GM21825 (cell line): Measurements from ENCODE around the gene BRIP1.
"Not testable (repeated sequence)": the region's sequence is repeated elsewhere in the genome, so short reads cannot be mapped to it uniquely, and the experiment has no call there.

Experiments
- ATAC-seq: cut with Tn5 transposase; IDR thresholded peaks from one replicate; pipeline ENCODE4 v1.9.1; 2021; ENCODE audit warnings: mild to moderate bottlenecking, moderate library complexity; ENCODE audit not compliant: unreplicated experiment

Gene BRIP1

GRCh38 chr17:61673019-61673897, 190.1 kb downstream of the BRIP1 start:
- not testable (repeated sequence) for ATAC-seq

DNA sequence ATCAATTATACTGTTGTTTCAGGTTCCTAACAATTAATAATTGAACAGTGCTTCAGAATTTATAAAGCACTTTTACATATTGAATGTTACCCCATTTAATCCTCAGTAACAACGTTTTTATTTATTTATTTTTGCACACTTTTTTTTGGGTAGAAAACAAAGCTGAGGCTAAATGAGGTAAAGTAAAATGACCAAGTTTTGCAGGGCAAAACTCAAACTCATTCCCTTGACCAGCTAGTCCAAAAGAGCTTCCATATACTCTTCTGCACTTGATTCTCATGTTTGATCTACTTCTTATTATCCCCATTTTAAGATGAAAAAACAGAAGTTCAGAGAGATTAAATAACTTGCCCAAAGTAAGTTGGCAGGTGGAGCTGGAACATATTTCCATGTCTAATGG, 191.2 kb downstream of the BRIP1 start:
- ATAC-seq: no peak

- no peak for ATAC-seq
Measured at GRCh38 chr17:61670691-61671090, 192.6 kb downstream of the BRIP1 start.

DNA sequence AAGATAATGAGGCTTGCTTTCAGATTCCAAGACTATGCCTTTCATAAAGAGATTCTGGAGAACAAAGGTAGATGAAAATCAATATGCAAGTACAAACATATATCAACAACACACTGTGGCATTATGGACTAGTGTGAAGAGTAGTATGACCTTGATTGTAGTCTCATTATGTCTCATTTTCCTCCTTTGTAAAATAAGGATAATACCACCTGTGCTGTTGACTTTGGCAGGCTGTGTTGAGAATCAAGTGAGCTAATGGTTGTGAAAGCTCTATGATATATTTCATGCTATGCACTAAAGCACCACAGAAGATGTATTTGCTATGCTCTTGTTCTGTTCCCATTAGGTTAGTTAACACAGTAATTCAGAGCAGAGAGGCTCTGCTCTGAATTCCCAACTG, 193.8 kb downstream of the BRIP1 start:
- ATAC-seq: no peak

GRCh38 chr17:61668486-61668885, 194.8 kb downstream of the BRIP1 start:
- ATAC-seq: no peak

GRCh38 chr17:61666406-61667088, 196.8 kb downstream of the BRIP1 start:
- not testable (repeated sequence) for ATAC-seq

DNA sequence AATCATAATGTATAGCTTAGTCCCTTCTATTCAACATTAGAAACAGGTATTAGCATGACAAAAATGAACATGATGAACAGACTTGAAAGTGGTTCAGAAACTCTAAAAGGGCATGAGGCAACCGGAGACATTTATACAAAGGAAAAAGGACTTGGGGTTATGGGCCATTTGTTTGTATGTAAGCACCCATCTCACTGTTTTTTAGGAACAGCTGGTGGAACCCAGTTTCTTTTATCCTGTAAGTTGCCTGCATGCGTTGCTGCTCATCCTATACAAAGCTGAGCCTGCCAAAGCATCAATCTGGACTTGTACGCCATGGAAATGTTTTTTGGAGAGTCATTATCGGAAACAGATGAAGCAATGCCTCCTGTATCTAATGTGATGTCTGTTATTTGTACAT, 200.0 kb downstream of the BRIP1 start:
- no peak for ATAC-seq

- no peak for ATAC-seq
Measured at GRCh38 chr17:61662741-61663140, 200.6 kb downstream of the BRIP1 start.

GRCh38 chr17:61662186-61662585, 201.1 kb downstream of the BRIP1 start:
- ATAC-seq: no peak

DNA sequence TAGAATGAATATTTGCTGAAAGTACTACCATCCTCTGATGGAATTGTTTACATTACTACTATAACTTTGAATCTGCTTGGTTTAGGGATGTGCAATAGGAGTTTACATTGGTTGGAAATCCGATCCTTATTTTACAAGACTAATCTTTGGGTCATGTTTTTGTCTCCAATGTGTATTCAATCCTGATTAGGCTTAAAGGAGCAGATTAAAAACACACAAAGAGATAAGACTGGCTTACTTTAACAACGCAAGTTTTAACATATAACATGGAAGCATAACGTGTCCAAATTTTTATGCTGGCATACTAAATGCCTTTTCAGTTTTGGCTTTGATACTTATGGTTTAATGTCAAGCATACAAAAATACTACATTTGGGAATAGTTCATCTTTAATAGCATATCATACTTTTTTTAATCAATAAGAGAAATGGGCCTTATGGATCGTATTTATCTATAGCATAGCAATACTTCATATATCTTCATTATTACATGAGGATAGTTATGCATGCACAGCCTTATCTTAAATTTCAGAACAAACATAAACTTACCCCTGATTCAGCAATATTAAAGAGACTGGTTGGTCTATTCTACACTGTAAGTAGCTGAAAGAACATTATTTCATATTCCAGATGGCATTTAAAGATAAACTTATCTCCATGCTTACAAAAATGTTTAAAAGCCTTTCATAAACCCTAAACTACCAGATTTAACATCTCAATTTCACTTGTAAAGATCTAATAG, 202.4 kb downstream of the BRIP1 start:
- no peak for ATAC-seq

DNA sequence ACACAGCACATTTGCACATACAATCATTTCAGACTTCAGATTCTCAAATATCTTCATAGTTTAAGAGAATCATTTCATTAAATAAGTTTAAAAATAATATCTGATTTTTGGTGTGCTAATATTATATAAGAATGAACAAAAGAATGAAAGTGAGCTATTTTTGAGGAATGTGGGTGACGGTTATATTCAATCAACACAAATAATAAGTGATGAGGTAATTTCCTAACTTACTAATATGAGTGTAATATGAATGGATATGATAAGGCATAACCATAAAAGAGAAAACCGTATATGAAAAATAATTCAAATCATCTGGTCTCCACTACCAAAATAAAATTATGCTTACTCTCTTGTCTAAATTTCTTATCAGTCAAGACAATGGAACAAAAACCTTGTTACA, 203.9 kb downstream of the BRIP1 start:
- no peak for ATAC-seq

DNA sequence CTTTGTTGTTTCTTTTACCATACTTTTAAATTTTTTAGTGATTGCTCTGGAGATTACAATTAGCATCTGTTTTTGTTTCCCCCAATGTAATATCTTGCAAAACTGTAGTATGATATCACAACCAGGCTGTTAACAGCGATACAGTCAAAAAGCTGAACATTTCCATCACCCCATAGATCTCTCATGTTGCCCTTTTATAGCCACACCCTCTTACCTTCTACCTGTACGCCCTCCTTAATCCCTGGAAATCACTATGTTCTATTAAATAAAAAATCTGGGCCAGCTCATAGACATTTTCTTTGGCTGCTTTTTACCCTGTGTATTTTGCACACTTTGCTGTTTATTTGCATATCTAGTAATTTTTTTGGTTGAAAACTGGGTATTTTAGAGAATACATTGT, 205.1 kb downstream of the BRIP1 start:
- no peak for ATAC-seq

DNA sequence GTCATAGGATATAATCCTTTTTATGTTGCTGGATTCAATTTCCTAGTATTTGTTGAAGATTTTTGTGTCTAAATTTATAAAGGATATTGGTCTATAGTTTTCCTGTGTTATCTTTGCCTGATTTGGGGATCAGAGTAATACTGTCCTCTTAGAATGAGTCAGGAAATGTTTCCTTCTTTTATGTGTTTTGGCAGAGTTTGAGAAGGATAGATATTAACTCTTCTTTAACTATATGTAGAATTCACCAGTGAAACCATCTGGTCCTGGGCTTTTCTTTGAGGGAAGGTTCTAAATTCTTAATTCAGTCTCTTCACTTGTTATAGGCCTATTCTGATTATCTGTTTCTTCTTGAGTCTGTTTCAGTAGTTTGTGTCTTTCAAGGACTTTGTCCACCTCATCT, 206.0 kb downstream of the BRIP1 start:
- ATAC-seq: no peak

- ATAC-seq: no peak
Measured at GRCh38 chr17:61656721-61657217, 206.6 kb downstream of the BRIP1 start.

DNA sequence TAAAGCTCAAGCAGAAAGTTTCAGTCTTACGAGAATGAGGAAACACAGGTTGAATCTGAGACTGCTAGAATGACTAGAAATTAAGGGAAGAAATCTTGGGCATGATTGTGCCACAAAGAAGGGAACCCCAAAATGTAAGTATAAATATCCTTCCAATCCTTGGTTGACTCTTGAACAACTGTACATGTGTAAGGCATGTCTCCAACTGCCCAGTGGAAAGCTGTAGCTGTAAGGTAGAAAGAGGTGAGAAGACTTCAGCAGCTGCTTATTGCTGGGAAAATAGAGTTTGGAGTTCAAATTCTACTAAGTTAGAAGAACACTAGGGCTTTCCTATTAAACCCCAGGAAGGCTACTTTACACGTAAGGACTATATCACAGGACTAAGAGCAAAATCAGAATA, 212.6 kb downstream of the BRIP1 start:
- ATAC-seq: no peak

- ATAC-seq: no peak
Measured at GRCh38 chr17:61648587-61648986, 214.7 kb downstream of the BRIP1 start.

GRCh38 chr17:61647047-61647446, 216.3 kb downstream of the BRIP1 start:
- no peak for ATAC-seq

DNA sequence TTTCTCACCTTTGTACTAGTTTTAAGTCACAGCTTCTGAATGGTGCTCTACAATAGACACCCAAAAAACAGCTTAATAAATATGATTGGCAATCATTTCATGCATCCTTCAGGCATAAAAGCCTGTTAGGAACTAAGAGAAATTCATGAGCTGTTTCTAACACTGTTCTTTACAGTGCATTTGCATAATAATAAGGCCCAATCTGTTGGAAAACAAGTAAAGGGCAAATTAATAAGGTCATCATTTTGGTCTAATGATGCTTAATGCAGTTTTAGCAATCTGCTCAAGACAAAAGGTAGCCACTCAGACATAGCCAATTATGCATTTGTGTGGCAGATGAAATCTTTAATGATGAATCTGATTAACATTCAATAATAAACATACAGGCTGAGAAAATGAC, 216.8 kb downstream of the BRIP1 start:
- no peak for ATAC-seq

- ATAC-seq: no peak
Measured at GRCh38 chr17:61645920-61646319, 217.4 kb downstream of the BRIP1 start.

DNA sequence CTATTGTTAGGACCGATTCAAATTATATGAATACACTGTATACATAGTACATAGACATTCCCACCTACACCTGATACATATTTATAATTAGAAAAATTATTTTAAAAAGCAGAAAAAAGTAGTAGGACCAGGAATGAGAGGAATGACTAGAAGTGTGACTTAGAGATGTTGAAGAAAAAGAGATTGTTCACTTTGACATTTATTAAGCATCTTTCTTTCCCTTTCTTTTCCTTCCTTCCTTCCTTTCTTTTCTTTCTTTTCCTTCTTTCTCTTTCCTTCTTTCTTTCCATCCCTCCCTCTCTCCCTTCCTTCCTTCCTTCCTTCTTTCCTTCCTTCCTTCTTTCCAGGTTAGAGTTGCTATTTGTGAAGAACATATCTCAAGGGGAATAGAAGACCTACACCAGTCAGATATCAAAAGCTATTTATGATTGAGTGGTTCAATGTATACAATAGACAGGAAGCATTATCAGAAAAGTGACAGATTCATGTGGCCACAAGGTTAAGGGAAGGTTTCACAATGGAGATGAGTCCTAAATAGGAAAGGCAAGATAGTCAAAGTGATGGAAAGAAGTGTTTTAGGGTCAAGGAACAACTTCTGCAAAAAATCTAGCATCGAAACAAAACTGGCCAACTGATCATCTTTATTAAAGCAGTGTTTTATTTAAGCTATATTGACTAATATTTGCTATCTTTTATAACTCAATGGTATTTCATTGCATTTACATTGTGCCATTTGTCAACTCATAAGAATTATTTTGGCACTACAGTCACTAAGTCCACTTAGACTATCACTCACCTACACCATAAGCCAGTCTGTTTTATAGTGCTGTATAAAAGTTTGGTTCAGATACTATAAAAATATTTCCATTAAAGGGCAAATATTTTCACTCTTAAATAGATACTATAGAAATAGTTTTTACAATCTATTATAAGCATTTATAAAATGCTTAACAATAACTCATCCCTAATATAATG, 218.2 kb downstream of the BRIP1 start:
- ATAC-seq: no peak
